Measurements from ENCODE around the gene LY6G6F. TPM values are rescaled to one million over a fixed set of nuclear protein-coding genes. Genes with fewer than 3 reads are reported as not detected.
A peak's percentile ranks its signal among the peaks of the same experiment; 100 is the strongest.

Gene LY6G6F
- total and polyA plus RNA-seq, 10 of the 15 experiments (the other 5 are each of a cell fraction or from before 2014, with no cell fraction given), result not detected

DNA sequence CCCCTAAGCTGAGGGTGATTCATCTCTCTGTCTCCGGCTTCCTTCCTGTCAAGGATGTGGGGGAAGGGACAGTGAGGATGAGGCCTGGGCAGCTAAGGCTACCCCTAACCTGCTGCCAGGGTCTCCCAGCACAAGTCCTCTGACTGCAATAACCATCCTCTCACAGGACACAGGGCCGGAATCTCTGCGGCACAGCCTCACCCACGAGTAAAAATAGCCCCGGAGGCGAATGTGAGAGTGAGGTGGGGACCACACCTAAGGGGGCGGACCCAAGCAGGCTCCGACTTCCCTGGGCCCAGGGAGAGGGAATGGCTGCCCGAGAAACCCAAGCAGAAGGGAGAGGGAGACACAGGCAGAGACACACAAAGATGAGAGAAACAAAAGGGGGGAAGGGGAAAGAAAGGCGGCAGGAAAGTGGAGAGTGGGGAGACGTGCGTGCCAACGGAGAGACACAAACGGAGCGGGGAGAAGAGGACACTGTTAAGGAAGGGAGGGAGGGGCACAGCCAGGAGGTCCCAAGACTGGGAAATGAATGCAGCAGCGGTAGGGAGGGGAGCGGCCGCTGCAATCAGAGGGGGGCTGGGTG lies 28.2 kb downstream of the LY6G6F start (continued):
- TF ChIP-seq POU2F2 (IDR thresholded peaks at IDR 0.05; ENCODE audit: borderline replicate concordance, low read depth, low read length), result no peak
- TF ChIP-seq, protein P1, sequence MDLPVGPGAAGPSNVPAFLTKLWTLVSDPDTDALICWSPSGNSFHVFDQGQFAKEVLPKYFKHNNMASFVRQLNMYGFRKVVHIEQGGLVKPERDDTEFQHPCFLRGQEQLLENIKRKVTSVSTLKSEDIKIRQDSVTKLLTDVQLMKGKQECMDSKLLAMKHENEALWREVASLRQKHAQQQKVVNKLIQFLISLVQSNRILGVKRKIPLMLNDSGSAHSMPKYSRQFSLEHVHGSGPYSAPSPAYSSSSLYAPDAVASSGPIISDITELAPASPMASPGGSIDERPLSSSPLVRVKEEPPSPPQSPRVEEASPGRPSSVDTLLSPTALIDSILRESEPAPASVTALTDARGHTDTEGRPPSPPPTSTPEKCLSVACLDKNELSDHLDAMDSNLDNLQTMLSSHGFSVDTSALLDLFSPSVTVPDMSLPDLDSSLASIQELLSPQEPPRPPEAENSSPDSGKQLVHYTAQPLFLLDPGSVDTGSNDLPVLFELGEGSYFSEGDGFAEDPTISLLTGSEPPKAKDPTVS (IDR thresholded peaks at IDR 0.05; ENCODE audit: low read depth, low read length), result no peak
- no peak; the same call in 1 of the 2 replicates for TF ChIP-seq GATAD2B (conservative IDR thresholded peaks at IDR 0.05; ENCODE audit: low read depth)
- TF ChIP-seq SUPT20H (IDR thresholded peaks at IDR 0.05; ENCODE audit: borderline replicate concordance, control insufficient read depth, low read depth, low read length), result no peak
- no peak for TF ChIP-seq EZH2 (IDR thresholded peaks at IDR 0.05; ENCODE audit: borderline replicate concordance, control insufficient read depth, low read depth, low read length)
- TF ChIP-seq, protein P2, sequence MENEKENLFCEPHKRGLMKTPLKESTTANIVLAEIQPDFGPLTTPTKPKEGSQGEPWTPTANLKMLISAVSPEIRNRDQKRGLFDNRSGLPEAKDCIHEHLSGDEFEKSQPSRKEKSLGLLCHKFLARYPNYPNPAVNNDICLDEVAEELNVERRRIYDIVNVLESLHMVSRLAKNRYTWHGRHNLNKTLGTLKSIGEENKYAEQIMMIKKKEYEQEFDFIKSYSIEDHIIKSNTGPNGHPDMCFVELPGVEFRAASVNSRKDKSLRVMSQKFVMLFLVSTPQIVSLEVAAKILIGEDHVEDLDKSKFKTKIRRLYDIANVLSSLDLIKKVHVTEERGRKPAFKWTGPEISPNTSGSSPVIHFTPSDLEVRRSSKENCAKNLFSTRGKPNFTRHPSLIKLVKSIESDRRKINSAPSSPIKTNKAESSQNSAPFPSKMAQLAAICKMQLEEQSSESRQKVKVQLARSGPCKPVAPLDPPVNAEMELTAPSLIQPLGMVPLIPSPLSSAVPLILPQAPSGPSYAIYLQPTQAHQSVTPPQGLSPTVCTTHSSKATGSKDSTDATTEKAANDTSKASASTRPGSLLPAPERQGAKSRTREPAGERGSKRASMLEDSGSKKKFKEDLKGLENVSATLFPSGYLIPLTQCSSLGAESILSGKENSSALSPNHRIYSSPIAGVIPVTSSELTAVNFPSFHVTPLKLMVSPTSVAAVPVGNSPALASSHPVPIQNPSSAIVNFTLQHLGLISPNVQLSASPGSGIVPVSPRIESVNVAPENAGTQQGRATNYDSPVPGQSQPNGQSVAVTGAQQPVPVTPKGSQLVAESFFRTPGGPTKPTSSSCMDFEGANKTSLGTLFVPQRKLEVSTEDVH (IDR thresholded peaks at IDR 0.05; ENCODE audit: low read depth, partially characterized antibody), result no peak
- TF ChIP-seq TARDBP (IDR thresholded peaks at IDR 0.05; ENCODE audit: borderline replicate concordance), result no peak
- 0 out of 2 replicates have a peak, but pooled peaks have one; percentile 38 for TF ChIP-seq NKRF (conservative IDR thresholded peaks at IDR 0.05)
- TF ChIP-seq PKNOX1 (IDR thresholded peaks at IDR 0.05), result peak; percentile 70
- TF ChIP-seq NBN (IDR thresholded peaks at IDR 0.05), result peak; percentile 45
- no peak for TF ChIP-seq FOXM1 (IDR thresholded peaks at IDR 0.05; ENCODE audit: low read depth, low read length)
- TF ChIP-seq RCOR1 (conservative IDR thresholded peaks at IDR 0.05; ENCODE audit: low read depth, low read length), result 0 out of 2 replicates have a peak, but pooled peaks have one; percentile 54
- no peak for TF ChIP-seq CBX5 (IDR thresholded peaks at IDR 0.05; ENCODE audit: low read depth)
- TF ChIP-seq EP300 (IDR thresholded peaks at IDR 0.05; ENCODE audit: borderline replicate concordance in 1 of 2, control insufficient read depth in 1 of 2, low read depth in 2 of 2, low read length in 2 of 2), result 0 out of 4 replicates have a peak, but pooled peaks of 1 of the 2 experiments have one; percentile 6
- no peak for TF ChIP-seq ZNF207 (IDR thresholded peaks at IDR 0.05; ENCODE audit: borderline replicate concordance)
- no peak for TF ChIP-seq SIX5 (IDR thresholded peaks at IDR 0.05; ENCODE audit: low read depth, low read length, severe bottlenecking)
- no peak for TF ChIP-seq PML (IDR thresholded peaks at IDR 0.05; ENCODE audit: low read length)
- TF ChIP-seq MYB (IDR thresholded peaks at IDR 0.05; ENCODE audit: borderline replicate concordance, low read depth, low read length), result no peak
- TF ChIP-seq CHD2 (IDR thresholded peaks at IDR 0.05; ENCODE audit: borderline replicate concordance, low read depth, low read length), result peak; percentile 87; the same call in 1 of the 2 replicates
- TF ChIP-seq PAX5 (IDR thresholded peaks at IDR 0.05; ENCODE audit: borderline replicate concordance, low read depth, low read length), result no peak
- TF ChIP-seq, protein P3, sequence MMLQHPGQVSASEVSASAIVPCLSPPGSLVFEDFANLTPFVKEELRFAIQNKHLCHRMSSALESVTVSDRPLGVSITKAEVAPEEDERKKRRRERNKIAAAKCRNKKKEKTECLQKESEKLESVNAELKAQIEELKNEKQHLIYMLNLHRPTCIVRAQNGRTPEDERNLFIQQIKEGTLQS (IDR thresholded peaks at IDR 0.05; ENCODE audit: borderline replicate concordance, extremely low read depth, low read depth, low read length), result no peak
- no peak for TF ChIP-seq CBFB (IDR thresholded peaks at IDR 0.05; ENCODE audit: low read depth)
- TF ChIP-seq CHD1 (IDR thresholded peaks at IDR 0.05; ENCODE audit: low read depth, low read length), result no peak

Data from GM12878 (cell line).